HG03103 (cell line): ENCODE measurements around the gene SIX6.
"Not testable (repeated sequence)": the region's sequence is repeated elsewhere in the genome, so short reads cannot be mapped to it uniquely, and the experiment has no call there.

Experiments
- ATAC-seq: cut with Tn5 transposase; IDR thresholded peaks from one replicate; pipeline ENCODE4 v1.9.1; 2021; ENCODE audit warnings: low read depth; ENCODE audit not compliant: unreplicated experiment

Gene SIX6

DNA sequence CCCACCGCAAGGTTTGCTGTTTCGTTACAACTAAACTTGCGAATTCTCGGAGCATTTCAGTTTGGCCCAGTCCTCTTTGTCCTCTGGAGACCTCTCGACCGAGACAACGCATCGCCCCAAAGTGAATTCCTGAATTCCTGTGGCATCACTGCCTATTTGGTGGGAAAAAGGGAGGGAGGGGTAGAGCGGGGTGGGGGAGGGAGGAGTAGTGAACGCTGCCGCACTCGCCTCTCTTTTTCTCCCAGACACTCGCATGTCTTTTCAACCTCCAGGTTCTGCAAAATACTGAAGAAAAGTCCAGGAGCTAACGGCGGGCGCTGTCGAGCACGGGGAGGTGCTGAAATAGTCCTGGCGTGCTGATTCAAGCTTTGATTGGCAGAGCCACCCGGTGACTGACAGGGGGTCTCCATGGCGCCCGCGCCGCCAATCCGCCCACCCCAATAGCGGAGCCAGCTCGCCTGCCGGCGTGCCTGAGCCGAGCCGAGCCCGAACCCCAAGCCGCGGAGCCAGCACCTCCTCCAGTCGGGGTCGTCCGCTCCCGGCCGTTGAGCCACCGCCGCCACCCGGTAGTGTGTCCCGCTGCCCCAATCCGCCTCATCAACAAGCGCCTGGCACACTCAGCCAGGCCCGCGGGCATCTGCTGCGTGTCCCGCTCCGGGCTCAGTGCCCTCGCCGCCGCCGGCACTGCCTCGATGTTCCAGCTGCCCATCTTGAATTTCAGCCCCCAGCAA lies at the start of gene SIX6:
TSS of gene SIX6 (plus strand) at position 440 of the 731 bp plus-strand sequence. CDS start at position 693, 253 bp downstream.
- no peak for ATAC-seq

DNA sequence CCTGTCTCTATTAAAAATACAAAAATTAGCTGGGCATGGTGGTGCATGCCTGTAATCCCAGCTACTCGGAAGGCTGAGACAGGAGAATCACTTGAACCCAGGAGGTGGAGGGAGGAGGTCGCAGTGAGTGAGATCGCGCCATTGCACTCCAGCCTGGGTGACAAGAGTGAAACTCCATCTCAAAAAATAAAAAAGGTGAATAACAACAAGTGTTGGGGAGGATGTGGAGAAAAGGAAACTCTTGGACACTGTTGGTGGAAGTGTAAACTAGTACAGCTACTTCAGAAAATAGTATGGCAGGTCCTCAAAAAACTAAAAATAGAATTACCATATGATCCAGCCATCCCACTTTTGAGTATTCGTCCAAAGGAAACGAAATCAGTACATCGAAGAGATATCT lies 28.7 kb upstream of the SIX6 start:
- not testable (repeated sequence) for ATAC-seq

DNA sequence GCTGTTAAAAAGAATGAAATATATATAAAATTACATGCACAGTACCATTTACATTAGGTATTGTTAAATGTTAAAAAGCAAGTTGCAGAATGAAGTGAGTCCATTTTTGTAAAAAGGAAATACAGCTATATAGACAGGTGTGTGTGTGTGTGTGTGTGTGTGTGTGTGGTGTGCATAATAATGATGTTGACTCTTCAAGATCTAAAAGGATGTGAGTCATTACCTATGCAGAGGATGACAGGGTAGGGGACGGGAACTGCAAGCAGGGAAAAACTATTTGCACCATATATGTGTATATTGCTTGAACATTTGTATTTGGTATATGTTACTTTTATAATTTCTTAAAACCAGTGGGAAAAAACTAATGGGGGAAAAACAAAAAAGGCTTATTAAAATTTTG lies 26.2 kb upstream of the SIX6 start:
- ATAC-seq, result no peak

DNA sequence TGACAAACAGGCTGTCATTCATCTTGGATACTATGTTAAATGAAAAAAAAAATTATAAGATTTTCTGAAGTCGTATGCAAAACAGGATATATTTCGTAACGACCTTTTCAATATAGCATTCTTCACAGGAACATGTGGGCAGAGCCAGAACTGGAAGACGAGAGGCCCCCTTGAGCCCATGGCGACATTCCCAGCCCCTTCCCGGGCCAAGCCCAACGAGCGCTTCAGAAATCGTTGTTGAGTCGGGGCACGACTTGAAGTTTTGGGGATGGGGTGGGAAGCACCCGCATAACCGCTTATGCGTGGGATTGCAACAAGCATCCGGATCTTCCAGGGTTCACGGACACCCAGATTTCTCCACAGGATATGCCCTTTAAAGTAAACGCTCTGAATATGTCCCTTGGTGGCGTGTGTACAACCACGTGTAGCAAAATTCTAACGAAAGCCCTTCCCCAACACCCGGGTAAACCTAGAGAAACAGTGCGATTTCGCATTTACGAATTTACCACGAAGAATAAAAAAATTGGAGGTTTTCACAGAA lies 23.8 kb upstream of the SIX6 start:
- no peak for ATAC-seq

DNA sequence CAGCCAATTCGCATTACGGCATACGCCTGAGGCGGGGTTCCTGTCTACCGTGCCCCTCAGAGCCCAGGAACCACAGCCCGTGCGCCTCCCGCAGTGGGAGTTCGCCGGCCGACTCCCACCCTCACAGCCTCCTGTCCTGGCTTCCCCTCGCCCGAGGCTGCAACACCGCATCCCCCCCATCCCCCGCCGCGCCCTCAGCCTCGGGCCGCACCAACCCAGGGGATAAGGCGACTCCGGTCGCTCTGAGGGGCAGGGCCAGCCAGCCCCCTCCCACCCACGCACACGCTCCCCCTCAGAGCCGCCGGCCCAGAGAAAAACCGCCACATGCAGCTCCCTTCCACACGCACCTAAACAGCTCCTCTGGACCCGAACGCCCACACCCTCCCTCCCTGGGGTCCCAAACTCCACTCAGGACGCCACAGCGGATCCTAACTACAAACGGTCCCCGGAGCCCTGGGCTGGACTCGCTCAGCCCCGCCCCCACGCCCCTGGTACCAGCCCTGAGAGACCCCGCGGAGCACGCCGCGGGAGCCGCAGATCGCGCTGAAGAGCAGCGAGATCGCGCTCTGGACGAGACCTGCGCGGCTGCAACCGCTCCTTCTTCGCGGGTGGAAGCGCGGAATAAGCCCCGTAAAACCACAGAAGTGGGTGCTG lies 23.2 kb upstream of the SIX6 start, which contains the start of gene C14orf39:
TSS of gene C14orf39 (minus strand) at position 466 of the 654 bp plus-strand sequence. CDS start 985 bp downstream, outside the sequence.
- no peak for ATAC-seq

- no peak for ATAC-seq
Observed at GRCh38 chr14:60487211-60487610, 21.7 kb upstream of the SIX6 start.

DNA sequence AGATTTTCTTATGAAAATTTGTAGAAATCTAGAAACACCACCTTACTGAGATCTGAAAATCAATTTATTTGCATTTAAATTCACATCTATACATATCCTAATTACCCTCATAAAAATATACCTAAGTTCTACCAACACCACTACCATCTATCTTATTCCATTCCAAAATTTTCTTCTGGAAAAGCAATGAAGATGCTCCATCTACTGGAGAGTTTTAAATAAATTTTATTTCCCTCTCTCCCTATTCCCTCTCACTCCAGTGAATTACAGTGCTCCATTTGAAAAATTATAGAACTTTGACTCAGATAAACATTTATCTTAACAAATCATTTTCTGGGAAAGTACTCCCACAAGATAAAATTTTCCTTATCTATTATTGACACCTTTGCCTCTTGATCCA lies 20.8 kb upstream of the SIX6 start:
- no peak for ATAC-seq

DNA sequence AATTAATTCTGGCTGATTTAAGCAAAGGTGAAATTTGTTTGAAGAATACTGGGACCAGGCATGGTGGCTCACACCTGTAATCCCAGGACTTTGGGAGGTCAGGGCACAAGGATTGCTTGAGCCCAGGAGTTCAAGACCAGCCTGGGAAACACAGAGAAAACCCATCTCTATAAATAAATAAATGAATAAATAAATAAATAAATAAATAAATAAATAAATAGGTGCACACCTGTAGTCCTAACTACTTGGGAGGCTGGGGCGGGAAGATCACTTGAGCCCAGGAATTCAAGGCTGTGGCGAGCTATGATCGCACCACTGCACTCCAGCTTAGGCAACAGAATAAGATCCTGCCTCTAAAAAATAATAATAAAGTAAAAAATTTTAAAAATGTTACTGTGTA lies 18.7 kb upstream of the SIX6 start:
- ATAC-seq, result no peak

GRCh38 chr14:60495946-60496345 lies 13.0 kb upstream of the SIX6 start:
- no peak for ATAC-seq

- ATAC-seq, result no peak
Observed at GRCh38 chr14:60502541-60502940, 6.4 kb upstream of the SIX6 start.

- no peak for ATAC-seq
Observed at GRCh38 chr14:60505448-60505847, 3.5 kb upstream of the SIX6 start.

GRCh38 chr14:60506010-60506409 lies 2.9 kb upstream of the SIX6 start:
- no peak for ATAC-seq

DNA sequence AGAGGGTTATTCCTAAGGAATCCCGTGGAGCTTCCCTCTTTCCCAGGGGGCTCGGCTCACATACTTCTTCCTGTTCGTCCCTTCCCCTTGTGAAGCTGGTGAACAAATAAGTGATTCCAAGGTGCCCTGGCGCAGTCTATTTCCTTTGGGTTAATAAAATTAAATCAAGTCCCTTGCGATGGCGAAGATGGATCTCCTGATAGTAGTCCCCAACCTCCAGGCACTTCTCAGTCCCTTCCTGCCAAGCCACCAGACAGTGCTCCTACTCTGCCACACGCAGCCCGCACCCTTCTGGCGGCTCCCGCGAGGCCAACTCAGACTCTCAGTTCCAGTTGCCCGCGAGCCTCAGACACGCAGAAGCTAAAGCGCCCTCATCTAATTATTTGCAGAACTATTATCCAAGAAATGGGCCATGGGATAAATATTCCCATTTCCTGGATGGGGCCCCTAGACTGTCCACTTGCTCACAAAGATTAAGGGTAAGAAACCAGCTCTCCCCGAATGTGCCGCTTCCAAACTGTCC lies 2.4 kb upstream of the SIX6 start:
- no peak for ATAC-seq

- no peak for ATAC-seq
Observed at GRCh38 chr14:60506985-60507829, 1.7 kb upstream of the SIX6 start.

DNA sequence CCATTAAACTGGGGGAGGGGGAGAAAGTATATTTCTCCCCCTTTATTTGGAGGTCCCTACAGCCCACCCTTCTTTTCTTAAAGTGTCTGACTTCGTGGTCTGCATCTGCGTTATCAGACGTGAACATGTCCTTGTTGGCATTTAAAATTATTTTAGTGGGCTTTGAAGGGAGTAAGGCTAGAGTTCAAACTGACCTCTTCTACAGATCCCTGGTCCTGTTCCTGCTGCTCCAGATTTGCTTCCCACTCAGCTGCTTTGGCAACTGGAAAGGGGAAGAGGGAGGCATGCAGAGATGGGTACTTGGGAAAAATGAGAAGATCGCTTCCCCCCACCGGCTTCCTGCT lies 611 bp upstream of the SIX6 start:
- ATAC-seq, result no peak

- no peak for ATAC-seq
Observed at GRCh38 chr14:60509438-60510253, 700 bp downstream of the SIX6 start.

DNA sequence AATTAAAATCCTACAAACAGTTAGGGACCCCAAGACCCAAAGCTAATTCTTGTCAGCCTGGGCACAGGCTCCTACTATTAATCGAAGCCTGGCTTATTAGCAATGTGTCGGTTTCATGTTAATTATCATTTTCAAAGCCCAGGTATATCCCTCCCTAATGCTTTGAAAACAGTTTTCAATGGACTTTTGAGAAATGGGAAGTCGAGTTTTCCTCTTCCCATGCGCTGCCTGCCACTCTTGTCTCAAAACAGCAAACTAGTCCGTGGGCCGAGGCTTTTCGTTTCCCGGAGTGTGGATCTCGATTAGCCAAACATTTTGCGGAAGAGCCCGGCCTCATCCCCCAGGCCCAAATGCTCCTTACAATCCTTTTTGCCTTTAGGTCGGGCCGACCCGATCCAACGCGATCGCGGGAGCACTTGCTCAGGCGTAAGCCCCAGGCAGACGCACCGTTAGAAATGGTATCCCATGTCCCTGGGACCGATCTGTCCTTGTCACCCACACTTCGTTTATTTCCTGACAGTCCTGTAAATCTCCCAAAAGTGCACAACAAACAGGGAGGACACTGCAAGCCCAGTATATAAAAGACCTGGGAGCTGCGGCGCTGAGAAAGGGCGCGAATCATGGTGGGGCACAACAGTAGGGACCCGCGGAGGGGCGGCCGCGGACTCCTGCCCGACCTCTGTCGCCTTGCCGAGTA lies 1.5 kb downstream of the SIX6 start:
- ATAC-seq, result no peak

DNA sequence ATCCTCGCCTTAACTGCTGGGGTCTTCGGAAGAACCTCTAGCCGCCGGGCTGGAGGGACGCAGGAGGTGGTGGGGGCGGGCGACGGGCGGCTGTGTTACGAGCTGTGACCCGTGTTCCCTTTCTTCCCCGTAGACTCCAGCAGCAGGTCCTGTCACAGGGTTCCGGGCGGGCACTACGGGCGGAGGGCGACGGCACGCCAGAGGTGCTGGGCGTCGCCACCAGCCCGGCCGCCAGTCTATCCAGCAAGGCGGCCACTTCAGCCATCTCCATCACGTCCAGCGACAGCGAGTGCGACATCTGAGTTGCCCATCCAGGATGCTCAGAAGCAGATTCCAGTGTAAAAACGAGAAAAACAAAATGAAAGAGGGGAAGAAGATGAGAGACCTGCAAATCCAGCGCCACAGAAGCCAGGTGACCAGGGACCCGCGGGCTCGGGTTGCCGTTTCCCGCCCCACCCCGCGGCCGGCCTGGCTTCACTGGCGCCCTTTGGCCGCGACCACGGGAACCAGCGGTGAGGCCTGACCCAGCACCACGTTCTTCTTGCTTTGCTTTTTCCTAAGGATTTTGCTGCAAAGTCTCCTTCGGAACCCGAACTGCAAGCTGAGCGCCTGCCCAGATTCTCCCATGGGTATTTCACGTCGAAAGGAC lies 2.1 kb downstream of the SIX6 start:
- ATAC-seq, result no peak

GRCh38 chr14:60512126-60512525 lies 3.2 kb downstream of the SIX6 start:
- ATAC-seq, result no peak
